Panc1 (cell line): ENCODE measurements around the gene TXNRD1. TPM values are rescaled to one million over a fixed set of nuclear protein-coding genes. Genes with fewer than 3 reads are reported as not detected.

Source experiments
- ATAC-seq: fragments of 200-7000 bp; cut with Tn5 transposase; 2 replicates; pipeline ENCODE4 v1.9.1; 2020; ENCODE audit warnings: mild to moderate bottlenecking, moderate library complexity
- BruUV-seq: library from RNA; stranded (reverse); fragments of 400-500 nt; replicated peaks from 2 replicates; lab custom pipeline; 2021; lab: Mats Ljungman, UMichigan
- CTCF ChIA-PET: fragments of 300-600 bp; sonication (Branson Sonifier 250); formaldehyde crosslinking; loops from one replicate; lab custom pipeline; 2022; ENCODE audit warnings: antibody characterized with exemption; lab: Charles Lee
- POLR2A ChIA-PET: fragments of 300-600 bp; sonication (Branson Sonifier 250); formaldehyde crosslinking; loops from one replicate; lab custom pipeline; 2022; ENCODE audit warnings: antibody characterized with exemption; lab: Charles Lee
- DNase-seq: peaks from one replicate; pipeline ENCODE4 v3.0.0-alpha.2; 2010; ENCODE audit warnings: low read depth, low spot score
- H3K27ac ChIP-seq: 2 replicates; pipeline ENCODE4 v1.5.1; 2011; ENCODE audit warnings: mild to moderate bottlenecking, low read length, inconsistent platforms
- H3K27me3 ChIP-seq: fragments of 200-500 bp; sonication (Bioruptor generic); 2 replicates; pipeline ENCODE4 v1.6.0; 2014; ENCODE audit warnings: low read length, inconsistent platforms; ENCODE audit not compliant: control insufficient read depth, insufficient read depth
- H3K36me3 ChIP-seq: fragments of 200-500 bp; sonication (Bioruptor generic); 2 replicates; pipeline ENCODE4 v1.5.1; 2014; ENCODE audit warnings: inconsistent platforms, mild to moderate bottlenecking, low read length, moderate library complexity; ENCODE audit not compliant: control insufficient read depth, insufficient read depth
- H3K4me1 ChIP-seq: 2 replicates; pipeline ENCODE4 v1.5.1; 2011; ENCODE audit warnings: inconsistent platforms, mild to moderate bottlenecking, low read length, moderate library complexity; ENCODE audit not compliant: control insufficient read depth, insufficient read depth
- H3K4me3 ChIP-seq, 2 experiments: 2 replicates each; pipeline ENCODE4 v1.5.1; 2011 to 2012; ENCODE audit warnings: low read depth in 2 of 2, low read length in 2 of 2, mild to moderate bottlenecking in 2 of 2, inconsistent platforms in 1 of 2, moderate library complexity in 1 of 2
- H3K9me3 ChIP-seq: fragments of 200-500 bp; sonication (Bioruptor generic); 2 replicates; pipeline ENCODE4 v1.5.1; 2014; ENCODE audit warnings: low read depth, mild to moderate bottlenecking, inconsistent platforms, low read length, moderate library complexity; ENCODE audit not compliant: control insufficient read depth, insufficient read depth
- CTCF ChIP-seq: fragments of 450-650 bp; IDR thresholded peaks from 2 replicates; pipeline ENCODE4 v1.5.1; 2017; ENCODE audit warnings: mild to moderate bottlenecking
- POLR2AphosphoS5 ChIP-seq: IDR thresholded peaks from 2 replicates; pipeline ENCODE4 v1.6.1; 2012; ENCODE audit warnings: mild to moderate bottlenecking, low read depth, low read length, moderate library complexity
- SIN3A ChIP-seq: IDR thresholded peaks from 2 replicates; pipeline ENCODE4 v1.6.1; 2012; ENCODE audit warnings: low read depth, mild to moderate bottlenecking, low read length, moderate library complexity, borderline replicate concordance; ENCODE audit not compliant: insufficient read depth
- TCF7L2 ChIP-seq: IDR thresholded peaks from 2 replicates; pipeline ENCODE4 v1.6.1; 2011; ENCODE audit warnings: mild to moderate bottlenecking, low read depth, low read length, inconsistent platforms
- in situ Hi-C: cut with HindIII; loops from 2 replicates; pipeline ENCODE4 v1.10.0; 2016; ENCODE audit warnings: low sequenced_read_pairs, low pct_unique_long_range_greater_than_20kb
- intact Hi-C: fragments of 100-400 bp; cut with micrococcal nuclease; formaldehyde crosslinking; loops from one replicate; pipeline ENCODE4 v1.10.0; 2022; ENCODE audit not compliant: unreplicated experiment
- total RNA-seq: library from RNA; stranded (reverse); gene quantifications from one replicate; pipeline ENCODE4 v1.2.1, GENCODE V29; 2021; ENCODE audit not compliant: unreplicated experiment
- TF ChIP-seq, protein P1 (sequence below), 2 experiments: IDR thresholded peaks; 2 replicates each; pipeline ENCODE4 v1.6.1; 2011 to 2012; ENCODE audit warnings: low read depth in 2 of 2, control low read depth in 1 of 2, low read length in 1 of 2, mild to moderate bottlenecking in 1 of 2, moderate library complexity in 1 of 2; ENCODE audit not compliant: insufficient read depth in 1 of 2

The TXNRD1 gene
- total RNA-seq, 1 experiment from 2014 or later, result 348 TPM

DNA sequence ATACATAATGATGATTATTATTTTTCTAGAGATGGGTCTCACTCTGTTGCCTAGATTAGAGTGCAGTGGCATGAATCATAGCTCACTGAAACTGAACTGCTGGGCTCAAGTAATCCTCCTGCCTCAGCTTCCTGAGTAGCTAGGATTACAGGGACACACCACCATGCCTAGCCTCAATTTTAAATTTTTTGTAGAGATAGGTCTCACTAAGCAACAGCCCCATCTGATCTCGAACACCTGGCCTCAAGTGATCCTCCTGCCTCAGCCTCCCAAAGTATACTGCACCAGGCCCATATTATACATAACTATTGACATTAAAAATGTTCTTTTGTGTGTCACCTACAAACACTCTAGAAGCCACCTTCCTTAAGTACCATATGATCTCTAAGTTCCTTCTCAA lies 3.4 kb downstream of the TXNRD1 start:
- peak overlapping the region; percentile 99 for H3K27ac ChIP-seq
- in situ Hi-C loops, result no loop called here
- no peaks in the 10 kb centered on the region for H3K9me3 ChIP-seq
- intact Hi-C loops, result loop anchor here (2.0 kb wide), 1 partner anchor 68 kb away; no protein-coding TSS in a partner anchor
- H3K27me3 ChIP-seq, result no peaks in the 10 kb centered on the region
- TF ChIP-seq, protein P1, sequence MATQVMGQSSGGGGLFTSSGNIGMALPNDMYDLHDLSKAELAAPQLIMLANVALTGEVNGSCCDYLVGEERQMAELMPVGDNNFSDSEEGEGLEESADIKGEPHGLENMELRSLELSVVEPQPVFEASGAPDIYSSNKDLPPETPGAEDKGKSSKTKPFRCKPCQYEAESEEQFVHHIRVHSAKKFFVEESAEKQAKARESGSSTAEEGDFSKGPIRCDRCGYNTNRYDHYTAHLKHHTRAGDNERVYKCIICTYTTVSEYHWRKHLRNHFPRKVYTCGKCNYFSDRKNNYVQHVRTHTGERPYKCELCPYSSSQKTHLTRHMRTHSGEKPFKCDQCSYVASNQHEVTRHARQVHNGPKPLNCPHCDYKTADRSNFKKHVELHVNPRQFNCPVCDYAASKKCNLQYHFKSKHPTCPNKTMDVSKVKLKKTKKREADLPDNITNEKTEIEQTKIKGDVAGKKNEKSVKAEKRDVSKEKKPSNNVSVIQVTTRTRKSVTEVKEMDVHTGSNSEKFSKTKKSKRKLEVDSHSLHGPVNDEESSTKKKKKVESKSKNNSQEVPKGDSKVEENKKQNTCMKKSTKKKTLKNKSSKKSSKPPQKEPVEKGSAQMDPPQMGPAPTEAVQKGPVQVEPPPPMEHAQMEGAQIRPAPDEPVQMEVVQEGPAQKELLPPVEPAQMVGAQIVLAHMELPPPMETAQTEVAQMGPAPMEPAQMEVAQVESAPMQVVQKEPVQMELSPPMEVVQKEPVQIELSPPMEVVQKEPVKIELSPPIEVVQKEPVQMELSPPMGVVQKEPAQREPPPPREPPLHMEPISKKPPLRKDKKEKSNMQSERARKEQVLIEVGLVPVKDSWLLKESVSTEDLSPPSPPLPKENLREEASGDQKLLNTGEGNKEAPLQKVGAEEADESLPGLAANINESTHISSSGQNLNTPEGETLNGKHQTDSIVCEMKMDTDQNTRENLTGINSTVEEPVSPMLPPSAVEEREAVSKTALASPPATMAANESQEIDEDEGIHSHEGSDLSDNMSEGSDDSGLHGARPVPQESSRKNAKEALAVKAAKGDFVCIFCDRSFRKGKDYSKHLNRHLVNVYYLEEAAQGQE (IDR thresholded peaks at IDR 0.05; ENCODE audit: insufficient read depth in 1 of 2, low read depth in 2 of 2, low read length in 1 of 2), result no peak
- no peak for TF ChIP-seq CTCF
- TF ChIP-seq TCF7L2, result no peak
- CTCF ChIA-PET, result no interaction called here
- no peak overlapping the region for H3K4me3 ChIP-seq
- no peak for ATAC-seq
- no peak for DNase-seq
- peaks cover 69% of the 10 kb centered on the region for H3K4me1 ChIP-seq
- POLR2A ChIA-PET, result no interaction called here
- H3K36me3 ChIP-seq, result no peaks in the 10 kb centered on the region
- no TSS peak for BruUV-seq

GRCh38 chr12:104219361-104219892 lies 3.8 kb downstream of the TXNRD1 start:
- peak; percentile 82 for ATAC-seq
- TF ChIP-seq CTCF (no peak), SIN3A (no peak; the same call in 1 of the 2 replicates), TCF7L2 (0 out of 2 replicates have a peak, but pooled peaks have one; percentile 52), POLR2AphosphoS5 (peak; percentile 54; the same call in 1 of the 2 replicates)
- TF ChIP-seq, protein P1 (IDR thresholded peaks at IDR 0.05; ENCODE audit: insufficient read depth in 1 of 2, low read depth in 2 of 2, low read length in 1 of 2), result no peak
- POLR2A ChIA-PET, result interaction anchor here (0.7 to 2.0 kb wide), 9 partner anchors 30 to 357 kb away, joined by 3 to 20 read pairs (median 4); partner anchors contain the start of gene NFYB

More at GRCh38 chr12:104219361-104219892, 3.8 kb downstream of the TXNRD1 start:
- no TSS peak for BruUV-seq
- intact Hi-C loops (loop anchor here (2.0 kb wide), 1 partner anchor 67 kb away; no protein-coding TSS in a partner anchor), in situ Hi-C loops (no loop called here)
- DNase-seq, result peak; percentile 82
- H3K9me3 ChIP-seq, result no peaks in the 10 kb centered on the region
- peaks cover 67% of the 10 kb centered on the region for H3K4me1 ChIP-seq
- H3K36me3 ChIP-seq, result no peaks in the 10 kb centered on the region
- H3K4me3 ChIP-seq, result no peak overlapping the region
- H3K27me3 ChIP-seq, result no peaks in the 10 kb centered on the region
- CTCF ChIA-PET, result interaction anchor here (0.6 kb wide), 1 partner anchor 109 kb away, joined by 4 read pairs; no protein-coding TSS in a partner anchor
- peak overlapping the region; percentile 99 for H3K27ac ChIP-seq
